Endometrial microvascular endothelial cells (primary cell): ENCODE results near the gene FAM209B. TPM values are rescaled to one million over a fixed set of nuclear protein-coding genes. Genes with fewer than 3 reads are reported as not detected.
"Not testable (repeated sequence)": the region's sequence is repeated elsewhere in the genome, so short reads cannot be mapped to it uniquely, and the experiment has no call there.

Experiments
- in situ Hi-C: cut with HindIII; loops from 2 replicates; pipeline ENCODE4 v1.10.0; 2017; ENCODE audit warnings: low sequenced_read_pairs, low pct_unique_long_range_greater_than_20kb; ENCODE audit errors: inconsistent ontology term
- total RNA-seq: library from RNA; depleted of rRNA; stranded (reverse); fragments of >200 nt; gene quantifications from one replicate; pipeline ENCODE4 v1.2.3, GENCODE V29; 2015; ENCODE audit errors: inconsistent ontology term

Gene FAM209B
- not detected for total RNA-seq

DNA sequence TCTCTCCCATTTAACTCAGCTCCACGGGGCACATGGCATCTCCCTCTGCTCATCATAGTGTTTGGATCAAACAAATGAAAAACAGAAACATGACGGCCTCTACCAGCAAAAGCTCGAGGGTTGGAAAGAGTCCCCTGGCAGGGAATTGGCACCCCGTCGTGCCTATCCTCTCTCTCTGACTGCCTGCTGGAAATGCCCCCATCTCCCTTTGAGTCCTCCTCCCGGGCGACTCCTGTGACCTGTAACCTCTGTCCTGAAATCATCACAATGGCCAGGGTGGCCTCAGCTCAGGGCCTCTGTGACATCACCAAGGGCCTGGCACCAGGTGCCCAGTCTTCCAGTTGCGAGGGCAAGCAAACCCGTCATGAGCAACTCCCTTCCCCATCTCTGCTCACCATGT is at the start of gene FAM209B:
Gene FAM209B, plus strand, starts transcription at position 301 of the 400 bp plus-strand sequence. Its CDS starts 96 bp downstream, at position 397.
- in situ Hi-C loops = not testable (repeated sequence)

DNA sequence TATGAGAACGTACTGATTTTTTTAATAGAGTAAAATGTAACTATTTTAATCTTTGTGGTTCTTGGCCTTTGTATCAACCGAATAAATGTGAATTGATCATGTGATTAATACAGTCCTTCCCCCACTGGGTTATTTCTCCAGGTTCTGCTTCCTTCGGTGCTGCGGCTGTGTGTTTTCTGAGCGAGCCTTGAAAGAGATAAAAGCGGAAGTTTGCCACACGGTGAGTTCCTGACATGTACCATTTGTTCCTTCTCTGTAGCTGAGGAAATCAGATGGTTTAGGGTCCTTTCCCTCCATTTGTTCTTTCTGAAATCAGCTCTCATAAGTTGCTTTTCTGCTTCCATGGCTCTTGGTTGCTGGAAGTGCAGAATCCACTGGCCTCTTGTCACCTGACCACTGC is 49.1 kb upstream of the FAM209B start:
- in situ Hi-C loops = no loop called here

DNA sequence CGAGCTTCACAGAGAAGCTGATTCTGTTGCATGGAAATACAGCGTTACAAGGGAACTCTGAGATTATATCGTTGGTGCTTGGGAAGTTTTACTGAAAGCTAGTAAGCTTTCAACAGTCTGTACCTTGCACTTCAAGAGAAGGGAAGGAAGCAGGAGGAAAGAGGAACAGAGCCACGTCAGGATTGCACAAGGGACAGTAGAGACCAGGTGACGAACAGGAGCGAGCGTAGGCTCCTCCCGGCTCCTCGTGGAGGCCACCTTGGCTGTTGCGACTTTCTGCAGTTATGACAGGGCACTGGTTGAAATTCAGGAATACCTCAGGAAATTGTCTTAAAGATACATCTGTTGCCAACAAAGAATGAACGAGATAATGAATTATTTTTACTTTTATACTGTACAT is 45.8 kb upstream of the FAM209B start:
- in situ Hi-C loops = no loop called here

- in situ Hi-C loops = no loop called here
Measured at GRCh38 chr20:56488566-56488965, 44.5 kb upstream of the FAM209B start.

DNA sequence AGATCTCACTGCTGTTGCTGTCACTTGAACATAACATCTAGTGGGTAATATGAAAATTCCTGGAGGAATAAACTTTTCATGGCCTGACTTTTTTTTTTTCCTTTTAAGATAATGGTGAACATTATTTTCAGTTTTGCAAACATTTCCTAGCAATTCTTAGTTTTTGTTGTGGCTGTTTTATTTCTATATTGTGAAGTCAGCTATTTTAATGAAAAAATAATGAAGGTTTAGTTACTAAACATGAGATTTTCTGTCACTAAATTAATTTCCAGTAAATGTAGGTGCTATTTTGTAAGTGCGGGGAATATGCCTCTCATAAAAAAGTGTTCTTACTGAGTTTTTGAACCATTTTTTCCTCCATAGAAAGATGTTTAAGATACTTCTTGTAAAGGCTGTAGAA is 31.9 kb upstream of the FAM209B start:
- in situ Hi-C loops = no loop called here

DNA sequence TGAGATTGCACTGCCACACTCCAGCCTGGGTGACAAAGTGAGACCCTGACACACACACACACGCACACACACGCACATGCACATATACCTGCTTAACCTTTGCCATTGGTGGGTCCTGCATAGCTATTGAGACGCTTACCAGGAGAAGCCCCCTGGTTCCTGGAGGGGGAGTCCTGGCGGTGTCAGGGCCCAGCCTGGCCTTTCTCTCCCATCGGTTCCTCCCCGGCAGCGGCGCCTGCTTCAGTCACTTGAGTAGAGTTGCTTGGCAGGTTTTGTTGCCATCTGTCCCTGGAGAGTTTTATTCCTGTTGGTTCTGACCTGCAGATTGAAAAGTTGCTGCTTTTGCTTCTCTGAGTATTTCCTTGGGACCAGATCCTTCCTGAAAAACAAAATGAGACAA is 29.1 kb upstream of the FAM209B start:
- in situ Hi-C loops = no loop called here

- in situ Hi-C loops = no loop called here
Measured at GRCh38 chr20:56504373-56505005, 28.6 kb upstream of the FAM209B start.

- in situ Hi-C loops = no loop called here
Measured at GRCh38 chr20:56506103-56506502, 26.9 kb upstream of the FAM209B start.

DNA sequence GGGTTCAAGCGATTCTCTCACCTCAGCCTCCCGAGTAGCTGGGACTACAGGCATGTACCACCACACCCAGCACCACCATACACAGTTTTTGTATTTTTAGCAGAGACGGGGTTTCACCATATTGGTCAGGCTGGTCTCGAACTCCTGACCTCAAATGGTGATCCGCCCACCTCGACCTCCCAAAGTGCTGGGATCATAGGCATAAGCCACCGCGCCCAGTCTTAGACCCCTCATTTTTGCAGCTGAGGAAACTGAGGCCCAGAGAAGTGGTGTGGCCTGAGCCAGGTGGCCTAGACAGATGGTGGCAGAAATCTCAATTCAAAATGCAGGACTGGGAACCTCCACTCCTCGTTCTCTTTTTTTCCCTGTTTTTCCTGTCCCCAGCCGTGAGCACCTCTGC is 21.1 kb upstream of the FAM209B start:
- in situ Hi-C loops = no loop called here

GRCh38 chr20:56513161-56514150 is 19.6 kb upstream of the FAM209B start:
- in situ Hi-C loops = no loop called here

- in situ Hi-C loops = no loop called here
Measured at GRCh38 chr20:56516631-56517030, 16.4 kb upstream of the FAM209B start.

GRCh38 chr20:56517211-56517610 is 15.8 kb upstream of the FAM209B start:
- in situ Hi-C loops = no loop called here

- in situ Hi-C loops = no loop called here
Measured at GRCh38 chr20:56517641-56518040, 15.4 kb upstream of the FAM209B start.

DNA sequence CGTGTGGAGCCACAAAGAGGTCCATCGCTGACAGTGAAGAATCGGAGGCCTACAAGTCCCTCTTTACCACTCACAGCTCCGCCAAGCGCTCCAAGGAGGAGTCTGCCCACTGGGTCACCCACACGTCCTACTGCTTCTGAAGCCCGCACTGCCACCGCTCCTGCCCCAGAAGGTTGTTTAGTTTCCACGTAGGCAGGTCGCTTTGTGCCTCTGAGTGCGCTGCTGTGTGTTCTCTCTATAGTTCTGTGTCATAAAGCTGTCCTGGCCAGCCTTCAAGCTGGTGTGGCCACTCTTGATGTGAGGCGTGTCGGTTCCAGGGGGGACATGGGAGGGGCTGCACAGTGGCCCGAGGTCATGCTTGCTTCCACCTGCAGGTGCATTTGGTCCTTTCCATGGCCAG is 14.9 kb upstream of the FAM209B start:
- in situ Hi-C loops = no loop called here

DNA sequence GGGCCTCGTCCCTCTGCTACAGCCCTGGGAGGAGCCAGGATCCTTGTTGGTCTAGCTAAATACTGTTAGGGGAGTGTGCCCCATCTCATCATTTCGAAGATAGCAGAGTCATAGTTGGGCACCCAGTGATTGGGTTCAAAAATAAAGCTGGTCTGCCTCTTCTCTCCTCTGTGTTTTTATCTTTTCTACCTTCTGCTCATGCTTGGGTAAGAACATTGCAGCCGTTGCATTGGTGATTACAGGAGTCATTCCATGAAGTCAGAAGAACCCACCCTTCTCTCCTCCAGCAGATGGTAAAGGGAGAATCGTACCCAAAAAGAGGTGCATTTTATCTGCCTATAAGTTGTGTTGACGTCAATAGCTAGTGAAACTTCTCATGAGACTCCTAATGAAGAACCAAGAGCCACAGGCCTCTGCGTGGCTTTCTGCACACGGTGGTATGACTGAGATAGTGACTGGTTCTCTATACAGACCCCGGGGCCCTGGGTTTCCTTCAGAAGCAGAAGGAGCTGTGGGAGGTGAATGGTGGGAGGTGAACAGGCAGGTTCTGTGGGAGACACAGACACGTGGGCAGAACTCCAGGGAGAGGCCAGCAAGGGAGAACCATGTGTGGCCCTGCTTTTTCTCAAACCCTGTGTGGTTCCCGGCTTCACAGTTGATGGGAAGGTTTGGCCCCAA is 14.2 kb upstream of the FAM209B start:
- in situ Hi-C loops = no loop called here

DNA sequence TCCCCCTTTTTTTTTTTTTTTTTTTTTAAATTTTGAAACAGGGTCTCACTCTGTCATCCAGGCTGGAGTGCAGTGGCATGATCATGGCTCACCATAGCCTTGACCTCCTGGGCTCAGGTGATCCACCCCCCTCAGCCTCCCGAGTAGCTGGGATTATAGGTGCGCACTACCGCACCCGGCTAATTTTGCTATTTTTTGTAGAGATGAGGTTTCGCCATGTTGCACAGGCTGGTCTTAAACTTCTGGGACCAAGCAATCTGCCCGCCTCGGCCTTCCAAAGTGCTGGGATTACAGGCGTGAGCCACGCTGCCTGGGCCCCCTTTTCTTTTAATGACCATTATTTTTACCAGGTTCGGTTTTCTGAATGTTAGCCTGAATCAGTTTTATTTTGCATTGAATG is 13.5 kb upstream of the FAM209B start:
- in situ Hi-C loops = no loop called here

- in situ Hi-C loops = no loop called here
Measured at GRCh38 chr20:56520180-56520579, 12.9 kb upstream of the FAM209B start.

- in situ Hi-C loops = not testable (repeated sequence)
Measured at GRCh38 chr20:56520746-56521354, 12.2 kb upstream of the FAM209B start.

DNA sequence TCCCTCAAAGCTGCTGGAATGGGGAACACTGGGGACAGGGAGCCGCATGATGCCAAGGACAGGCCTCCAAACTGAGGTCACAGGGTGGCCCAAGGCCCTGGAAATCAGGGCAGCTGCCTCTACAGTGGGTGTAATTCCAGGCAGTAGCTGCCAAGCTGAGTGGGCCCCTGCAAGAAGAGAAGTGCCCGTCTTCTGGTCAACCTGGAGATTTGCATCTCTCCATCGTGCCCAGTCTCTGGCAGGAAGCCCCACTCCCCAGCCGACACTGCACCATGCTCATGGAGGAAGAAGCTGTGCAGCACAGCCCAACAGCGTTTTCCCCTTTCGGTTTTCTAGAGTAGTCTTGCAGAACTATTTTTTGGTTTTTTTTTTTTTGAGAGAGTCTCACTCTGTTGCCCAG is 10.7 kb upstream of the FAM209B start:
- in situ Hi-C loops = no loop called here
